ENCODE results near the gene PFN2.
"Not testable (repeated sequence)": the region's sequence is repeated elsewhere in the genome, so short reads cannot be mapped to it uniquely, and the experiment has no call there.

PFN2 gene

DNA sequence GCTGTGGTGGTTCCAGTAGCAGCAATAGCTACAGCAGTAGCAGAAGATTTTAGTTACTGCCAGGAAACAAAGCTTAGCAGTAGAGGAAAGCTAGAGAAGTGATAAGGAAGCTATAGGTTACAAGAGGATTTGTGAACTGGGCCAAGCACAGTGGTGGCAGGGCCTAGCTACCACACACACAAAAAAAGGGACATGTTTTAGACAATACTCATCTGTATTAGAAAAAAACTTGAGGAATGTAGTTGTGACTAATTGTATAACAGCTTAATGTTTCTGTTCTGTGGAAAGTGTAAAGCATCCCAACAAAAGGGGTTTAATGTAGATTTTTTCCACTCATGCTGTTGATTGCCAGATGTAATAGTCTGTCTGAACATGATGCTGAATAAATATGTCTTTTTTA is 29.9 kb upstream of the PFN2 start:
- DNase-seq (ENCODE audit: extremely low read depth, low read depth), result no peak
- TF ChIP-seq, protein P1, sequence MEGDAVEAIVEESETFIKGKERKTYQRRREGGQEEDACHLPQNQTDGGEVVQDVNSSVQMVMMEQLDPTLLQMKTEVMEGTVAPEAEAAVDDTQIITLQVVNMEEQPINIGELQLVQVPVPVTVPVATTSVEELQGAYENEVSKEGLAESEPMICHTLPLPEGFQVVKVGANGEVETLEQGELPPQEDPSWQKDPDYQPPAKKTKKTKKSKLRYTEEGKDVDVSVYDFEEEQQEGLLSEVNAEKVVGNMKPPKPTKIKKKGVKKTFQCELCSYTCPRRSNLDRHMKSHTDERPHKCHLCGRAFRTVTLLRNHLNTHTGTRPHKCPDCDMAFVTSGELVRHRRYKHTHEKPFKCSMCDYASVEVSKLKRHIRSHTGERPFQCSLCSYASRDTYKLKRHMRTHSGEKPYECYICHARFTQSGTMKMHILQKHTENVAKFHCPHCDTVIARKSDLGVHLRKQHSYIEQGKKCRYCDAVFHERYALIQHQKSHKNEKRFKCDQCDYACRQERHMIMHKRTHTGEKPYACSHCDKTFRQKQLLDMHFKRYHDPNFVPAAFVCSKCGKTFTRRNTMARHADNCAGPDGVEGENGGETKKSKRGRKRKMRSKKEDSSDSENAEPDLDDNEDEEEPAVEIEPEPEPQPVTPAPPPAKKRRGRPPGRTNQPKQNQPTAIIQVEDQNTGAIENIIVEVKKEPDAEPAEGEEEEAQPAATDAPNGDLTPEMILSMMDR (IDR thresholded peaks at IDR 0.05; ENCODE audit: low read depth, low read length, missing control alignments), result no peak
- H3K4me3 ChIP-seq (replicated peaks; ENCODE audit: low read depth, low read length), result no peak overlapping the region

DNA sequence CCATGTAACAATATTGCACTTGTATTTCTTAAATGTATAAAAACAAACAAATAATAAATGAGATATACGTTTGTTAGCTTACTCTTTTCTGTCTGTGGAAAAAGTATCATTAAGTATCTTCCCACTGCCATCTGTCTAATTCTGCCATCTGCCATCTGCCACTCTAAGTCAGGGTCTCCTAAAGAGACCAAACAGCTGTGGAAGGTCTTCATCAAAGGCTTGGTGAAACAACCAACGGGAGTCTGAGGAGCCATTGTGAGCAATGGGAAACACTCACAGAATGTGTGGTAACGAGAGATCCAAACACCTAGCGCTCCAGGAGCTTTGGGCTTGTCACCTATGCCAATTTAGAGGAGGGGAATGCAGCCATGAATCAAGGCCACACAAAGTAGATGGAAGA is 28.7 kb upstream of the PFN2 start:
- TF ChIP-seq, protein P1 (IDR thresholded peaks at IDR 0.05; ENCODE audit: low read depth, low read length, missing control alignments), result no peak
- no peak for DNase-seq (ENCODE audit: extremely low read depth, low read depth)

DNA sequence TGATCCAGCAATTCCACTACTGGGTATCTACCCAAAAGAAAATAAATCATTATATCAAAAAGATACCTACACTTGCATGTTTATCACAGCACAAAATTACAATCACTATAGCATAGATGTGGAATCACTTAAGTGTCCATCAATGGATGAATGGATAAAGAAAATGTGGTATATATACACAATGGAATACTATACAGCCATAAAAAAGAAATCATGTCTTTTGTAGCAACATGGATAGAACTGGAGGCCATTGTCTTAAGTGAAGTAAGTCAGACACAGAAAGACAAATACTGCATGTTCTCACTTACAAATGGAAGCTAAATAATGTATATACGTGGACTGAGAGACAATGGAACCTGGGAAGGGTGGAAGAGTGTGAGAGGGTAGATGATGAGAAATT is 28.3 kb upstream of the PFN2 start:
- TF ChIP-seq, protein P1 (IDR thresholded peaks at IDR 0.05; ENCODE audit: low read depth, low read length, missing control alignments), result no peak
- DNase-seq (ENCODE audit: extremely low read depth, low read depth), result no peak
- no peak overlapping the region for H3K4me3 ChIP-seq (replicated peaks; ENCODE audit: low read depth, low read length)

More for the DNA sequence above, 28.7 kb upstream of the PFN2 start:
- no peak overlapping the region for H3K4me3 ChIP-seq (replicated peaks; ENCODE audit: low read depth, low read length)

DNA sequence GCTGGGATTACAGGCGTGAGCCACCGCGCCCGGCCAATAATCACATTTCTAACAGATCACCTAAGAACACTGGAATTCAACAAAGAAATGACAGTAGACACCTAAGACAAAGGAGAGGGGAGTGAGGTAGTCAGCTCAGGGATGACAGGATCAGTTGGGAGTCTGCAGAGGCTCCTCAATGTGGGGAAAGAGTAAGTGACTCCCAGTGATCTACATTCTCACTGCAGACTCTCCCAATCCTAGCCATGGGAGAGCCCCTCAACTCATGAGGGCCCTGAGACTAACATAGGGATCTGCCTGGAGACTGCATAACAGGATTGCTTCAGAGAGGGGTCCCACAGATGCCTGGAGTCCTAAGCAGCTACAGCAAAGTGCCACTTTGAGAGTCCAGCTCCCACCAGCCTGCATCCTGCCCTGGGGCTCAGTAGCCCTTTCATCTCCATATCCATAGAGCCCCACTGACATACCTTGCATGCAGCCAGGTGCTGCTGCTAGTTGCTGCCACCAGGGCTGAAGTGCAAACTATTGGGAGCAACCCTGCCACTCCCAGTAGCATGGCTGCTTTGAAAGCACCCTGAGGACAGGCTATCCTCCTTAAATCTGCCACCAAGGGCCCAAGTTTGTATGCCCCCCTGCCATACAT is 21.8 kb upstream of the PFN2 start:
- H3K4me3 ChIP-seq (replicated peaks; ENCODE audit: low read depth, low read length), result no peak overlapping the region
- TF ChIP-seq, protein P1 (IDR thresholded peaks at IDR 0.05; ENCODE audit: low read depth, low read length, missing control alignments), result no peak
- no peak for DNase-seq (ENCODE audit: extremely low read depth, low read depth)

DNA sequence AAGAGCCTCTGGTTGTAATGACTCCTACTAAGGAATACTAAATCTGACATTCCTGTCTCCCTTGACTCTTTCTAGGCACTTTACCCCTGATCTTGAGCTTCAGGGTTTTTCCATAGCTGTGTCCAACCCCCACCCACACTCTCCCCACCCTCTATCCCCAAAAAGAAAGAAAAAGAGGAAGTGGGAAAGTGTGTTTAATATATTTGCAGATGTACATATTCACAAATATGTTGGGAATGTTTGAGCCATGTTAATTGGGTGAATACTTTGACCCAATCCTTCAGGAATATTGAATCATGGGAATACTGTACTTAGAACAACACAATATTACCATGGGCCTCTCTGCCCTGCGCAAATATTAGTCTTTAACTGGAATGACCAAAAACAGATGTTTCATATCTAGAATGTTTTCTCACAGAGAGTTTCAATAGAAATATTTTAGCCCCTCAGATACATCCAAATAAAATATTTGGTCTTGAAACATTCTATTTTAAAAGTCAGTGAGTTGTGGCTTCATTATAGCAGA is 19.8 kb upstream of the PFN2 start:
- TF ChIP-seq, protein P1 (IDR thresholded peaks at IDR 0.05; ENCODE audit: low read depth, low read length, missing control alignments), result no peak
- DNase-seq (ENCODE audit: extremely low read depth, low read depth), result no peak
- no peak overlapping the region for H3K4me3 ChIP-seq (replicated peaks; ENCODE audit: low read depth, low read length)

DNA sequence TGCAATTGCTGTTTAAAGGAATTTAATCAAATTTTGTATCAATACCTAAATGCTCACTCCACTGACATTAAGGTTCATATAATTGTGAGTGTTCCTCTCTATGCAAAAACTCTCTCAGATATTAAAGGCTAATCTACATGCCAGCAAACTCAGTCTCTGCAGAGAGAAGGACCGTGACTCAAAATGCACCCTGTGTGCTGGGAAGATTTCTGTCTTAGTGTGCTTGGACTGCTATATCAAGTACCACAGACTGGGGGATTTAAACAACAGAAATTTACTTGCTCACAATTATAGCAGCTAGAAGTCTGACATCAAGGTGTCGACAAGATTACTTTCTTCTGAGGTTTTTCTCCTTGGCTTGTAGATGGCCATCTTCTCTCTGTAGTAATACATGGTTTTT is 18.6 kb upstream of the PFN2 start:
- TF ChIP-seq, protein P1 (IDR thresholded peaks at IDR 0.05; ENCODE audit: low read depth, low read length, missing control alignments), result no peak
- no peak overlapping the region for H3K4me3 ChIP-seq (replicated peaks; ENCODE audit: low read depth, low read length)
- DNase-seq (ENCODE audit: extremely low read depth, low read depth), result no peak

DNA sequence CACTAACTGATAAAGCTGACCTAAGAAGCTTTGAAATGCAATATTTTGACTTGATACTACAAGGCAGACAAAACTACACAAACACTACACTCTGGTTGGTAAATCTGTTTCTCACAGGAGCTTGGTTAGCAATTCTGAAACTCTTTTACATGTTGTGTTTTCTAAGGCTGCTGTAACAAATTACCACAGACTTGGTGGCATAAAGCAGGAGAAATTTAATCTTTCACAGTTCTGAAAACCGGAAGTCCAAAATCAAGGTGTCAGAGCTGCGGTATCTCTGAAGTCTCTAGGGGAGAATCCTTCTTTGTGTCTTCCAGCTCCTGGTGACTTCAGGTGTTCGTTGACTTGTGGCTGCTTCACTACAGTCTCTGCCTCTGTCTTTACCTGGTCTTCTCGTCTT is 12.9 kb upstream of the PFN2 start:
- no peak for DNase-seq (ENCODE audit: extremely low read depth, low read depth)
- no peak overlapping the region for H3K4me3 ChIP-seq (replicated peaks; ENCODE audit: low read depth, low read length)
- TF ChIP-seq, protein P1 (IDR thresholded peaks at IDR 0.05; ENCODE audit: low read depth, low read length, missing control alignments), result no peak

DNA sequence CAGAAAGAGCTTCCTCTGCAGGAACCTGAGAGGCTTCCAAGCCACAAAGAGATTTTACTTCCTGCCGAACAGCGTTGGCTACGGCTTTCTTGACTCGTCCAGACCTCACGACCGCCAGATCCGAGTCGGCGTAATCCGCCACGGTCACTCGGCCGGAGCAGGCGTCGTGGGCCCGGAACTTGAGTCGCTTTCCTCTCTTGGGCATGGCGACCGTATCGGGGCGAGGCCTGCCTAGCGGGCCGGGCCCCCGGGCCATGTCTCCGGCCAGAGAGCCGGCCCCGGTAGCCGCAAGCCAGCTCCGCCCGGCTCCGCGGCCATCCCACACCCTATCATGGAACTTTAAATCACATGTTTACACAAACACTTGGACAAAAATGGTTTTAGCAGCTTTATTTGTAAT is 12.4 kb upstream of the PFN2 start:
- not testable (repeated sequence) for H3K4me3 ChIP-seq (replicated peaks; ENCODE audit: low read depth, low read length); DNase-seq (ENCODE audit: extremely low read depth, low read depth)

DNA sequence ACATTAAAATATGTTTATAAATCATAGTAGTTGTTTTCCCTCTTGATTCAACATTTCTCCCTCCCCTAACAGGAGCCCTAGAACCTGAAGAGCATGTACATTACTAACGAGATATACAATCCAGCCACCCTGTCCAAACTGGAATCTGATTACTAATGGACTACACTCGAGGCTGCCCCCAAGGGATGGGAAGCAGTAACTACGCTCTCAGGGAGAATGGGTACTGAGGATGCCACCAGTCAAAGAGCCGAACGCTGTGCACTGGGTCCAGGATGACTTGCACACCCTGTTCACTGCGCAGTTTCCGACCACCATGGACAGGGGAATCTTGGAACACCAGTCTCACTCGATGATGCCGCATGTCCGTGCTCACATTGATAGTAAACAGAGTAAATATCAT is 11.3 kb upstream of the PFN2 start:
- H3K4me3 ChIP-seq (replicated peaks; ENCODE audit: low read depth, low read length); DNase-seq (ENCODE audit: extremely low read depth, low read depth): not testable (repeated sequence)
